SKM-1 (cell line): ENCODE measurements around the gene USE1.

Source experiments
- DNase-seq: peaks from one replicate; lab custom pipeline; 2025; ENCODE audit not compliant: unreplicated experiment; lab: John Stamatoyannopoulos, UW

Gene USE1

DNA sequence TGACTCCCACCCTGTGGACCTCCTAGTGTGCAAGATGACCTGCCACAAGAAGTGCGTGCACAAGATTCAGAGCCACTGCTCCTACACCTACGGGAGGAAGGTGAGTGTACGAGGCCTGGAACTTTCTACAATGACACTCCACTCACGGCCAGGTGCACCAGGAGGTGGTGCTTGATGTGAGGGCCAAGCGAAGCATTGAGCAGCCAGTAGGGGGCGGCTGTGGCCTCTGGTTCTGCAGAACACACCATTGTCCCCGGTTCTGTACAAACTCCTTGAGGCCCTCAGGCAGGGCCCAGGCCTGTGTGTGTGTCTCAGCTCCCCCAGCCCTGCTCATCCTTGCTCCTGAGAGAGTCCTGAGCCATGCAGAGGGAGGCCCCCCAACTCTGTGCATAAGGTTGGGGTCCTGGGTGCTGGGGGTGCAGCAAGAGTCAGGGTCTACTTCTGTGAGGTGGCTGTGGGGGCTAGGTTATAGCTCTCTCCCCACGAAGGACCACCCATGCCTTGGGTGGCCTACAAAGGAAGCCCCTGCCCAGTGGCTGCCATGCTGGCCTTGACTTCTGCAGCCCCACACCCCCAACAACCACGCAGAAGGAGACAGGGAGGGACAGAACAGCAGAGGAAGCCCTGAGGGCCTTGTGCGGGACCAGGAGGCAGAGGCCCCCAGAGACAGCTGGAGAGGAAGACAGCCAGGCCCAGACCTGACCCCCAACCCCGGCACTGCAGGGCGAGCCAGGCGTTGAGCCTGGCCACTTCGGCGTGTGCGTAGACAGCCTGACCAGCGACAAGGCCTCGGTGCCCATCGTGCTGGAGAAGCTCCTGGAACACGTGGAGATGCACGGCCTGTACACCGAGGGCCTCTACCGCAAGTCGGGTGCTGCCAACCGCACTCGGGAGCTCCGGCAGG, 9.7 kb upstream of the USE1 start:
- DNase-seq, result peak; percentile 11

DNA sequence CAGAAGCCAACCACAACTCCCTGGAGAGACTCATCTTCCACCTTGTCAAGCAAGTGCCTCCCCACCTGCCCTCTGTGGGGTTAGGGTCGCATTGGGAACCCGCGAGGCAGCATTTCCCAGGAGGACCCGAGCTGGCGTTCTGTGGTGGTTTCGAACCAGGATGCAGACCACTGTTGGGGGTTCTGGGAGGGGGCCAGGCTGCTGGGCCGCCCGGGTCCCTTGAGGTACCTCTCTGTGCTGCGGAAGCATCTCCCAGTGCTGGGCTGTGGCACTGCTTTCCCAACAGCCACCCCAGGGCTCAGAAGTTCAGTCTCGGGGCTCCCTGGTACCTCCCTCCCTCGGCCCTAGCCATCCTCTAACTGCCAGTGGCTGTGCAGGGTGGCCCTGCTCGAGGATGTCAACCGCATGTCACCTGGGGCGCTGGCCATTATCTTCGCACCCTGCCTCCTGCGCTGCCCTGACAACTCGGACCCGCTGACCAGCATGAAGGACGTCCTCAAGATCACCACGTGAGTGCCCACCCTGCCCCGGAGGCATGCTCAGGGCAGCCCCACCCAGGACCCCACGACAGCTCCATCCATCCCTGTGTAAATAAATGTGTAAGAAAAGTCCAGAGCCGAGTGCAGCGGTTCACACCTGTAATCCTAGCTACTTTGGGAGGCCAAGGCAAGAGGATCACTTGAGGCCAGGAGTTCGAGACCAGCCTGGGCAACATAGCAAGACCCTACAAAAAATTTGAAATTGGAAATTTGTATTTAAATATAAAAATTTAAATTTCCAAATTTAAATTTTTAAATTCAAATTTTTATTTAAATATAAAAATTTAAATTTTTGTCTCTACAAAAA, 8.2 kb upstream of the USE1 start:
- DNase-seq, result no peak

DNA sequence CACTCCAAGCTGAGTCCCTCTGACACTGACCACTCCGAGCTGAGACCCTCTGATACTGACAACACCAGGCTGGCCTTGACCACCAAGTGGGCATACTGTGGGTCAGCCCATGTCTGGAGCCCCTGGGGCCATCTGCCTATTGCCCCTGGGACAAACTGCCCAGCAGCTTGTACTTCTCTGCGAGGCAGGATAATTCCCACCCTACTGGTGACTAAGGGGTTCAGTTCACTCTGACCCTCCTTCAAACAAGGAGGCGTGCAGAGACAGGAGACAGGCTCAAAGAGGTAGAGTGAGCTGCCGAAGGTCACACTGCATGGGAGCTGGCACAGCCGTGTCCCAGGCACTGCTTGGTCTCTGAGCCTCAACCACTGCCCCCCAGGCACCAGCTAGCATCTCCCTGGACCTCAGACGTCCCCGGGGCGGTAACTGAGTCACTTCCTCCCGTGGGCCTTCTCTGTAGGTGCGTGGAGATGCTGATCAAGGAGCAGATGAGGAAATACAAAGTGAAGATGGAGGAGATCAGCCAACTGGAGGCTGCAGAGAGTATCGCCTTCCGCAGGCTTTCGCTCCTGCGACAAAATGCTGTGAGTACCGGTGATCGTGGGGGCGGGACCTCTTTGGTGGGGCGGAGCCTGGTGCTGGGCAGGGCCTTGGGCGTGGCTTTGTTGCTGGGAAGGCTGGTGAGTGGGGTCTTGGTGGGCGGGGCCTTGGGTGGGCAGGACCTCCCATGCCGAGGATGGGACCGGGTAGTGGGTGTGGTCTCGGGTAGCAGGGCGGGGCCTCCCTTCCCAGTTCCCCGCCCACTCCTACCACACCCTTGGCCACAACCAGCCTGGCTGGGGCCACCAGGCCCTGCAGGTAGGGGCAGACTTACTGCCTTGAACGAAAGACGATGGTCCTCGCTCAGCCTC, 5.8 kb upstream of the USE1 start:
- no peak for DNase-seq

DNA sequence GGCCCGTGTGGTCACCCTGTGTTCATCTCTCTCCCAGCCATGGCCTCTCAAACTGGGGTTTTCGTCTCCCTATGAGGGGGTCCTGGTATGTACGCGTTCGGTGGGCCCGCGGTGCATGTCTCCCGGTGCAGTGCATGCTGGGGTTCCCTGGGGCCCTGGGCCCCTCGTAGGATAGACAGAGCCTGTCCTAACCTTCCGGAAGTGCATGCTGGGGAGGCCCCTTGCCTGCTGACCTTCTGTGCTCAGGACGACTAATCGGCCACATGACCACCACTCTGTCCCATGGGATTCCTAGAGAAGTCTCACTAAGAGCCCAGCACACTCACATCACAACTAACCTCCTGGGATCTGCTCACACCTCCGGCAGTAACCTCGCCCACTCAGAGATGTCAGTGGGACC, 4.9 kb upstream of the USE1 start:
- no peak for DNase-seq

DNA sequence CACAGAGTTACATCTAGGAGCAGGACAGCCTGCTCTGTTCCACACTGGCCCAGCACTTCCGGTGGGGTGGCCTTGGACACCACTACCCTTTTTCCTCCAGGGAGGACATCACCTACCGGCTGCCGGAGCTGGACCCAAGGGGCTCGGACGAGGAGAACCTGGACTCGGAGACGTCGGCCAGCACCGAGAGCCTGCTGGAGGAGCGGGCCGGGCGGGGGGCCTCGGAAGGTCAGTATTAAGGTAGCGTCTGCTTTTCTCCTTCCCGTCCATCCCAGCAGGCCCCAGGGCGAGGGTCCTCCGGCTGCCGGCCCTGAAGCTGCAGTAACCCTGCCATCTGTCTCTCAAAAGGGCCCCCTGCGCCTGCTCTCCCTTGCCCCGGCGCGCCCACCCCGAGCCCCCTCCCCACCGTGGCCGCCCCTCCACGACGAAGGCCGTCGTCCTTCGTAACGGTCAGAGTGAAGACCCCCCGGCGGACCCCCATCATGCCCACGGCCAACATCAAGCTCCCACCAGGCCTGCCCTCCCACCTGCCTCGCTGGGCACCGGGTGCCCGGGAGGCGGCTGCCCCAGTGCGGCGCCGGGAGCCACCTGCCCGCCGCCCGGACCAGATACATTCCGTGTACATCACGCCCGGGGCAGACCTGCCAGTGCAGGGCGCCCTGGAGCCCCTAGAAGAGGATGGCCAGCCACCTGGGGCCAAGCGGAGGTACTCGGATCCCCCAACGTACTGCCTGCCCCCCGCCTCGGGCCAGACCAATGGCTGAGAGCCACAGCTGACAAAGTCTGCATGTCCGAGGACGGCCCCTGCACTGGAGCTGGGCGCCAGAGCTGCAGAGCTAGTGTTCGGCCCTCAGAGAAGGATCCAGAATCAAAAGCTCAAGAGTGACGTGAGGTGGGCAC, 3.4 kb upstream of the USE1 start:
- no peak for DNase-seq

DNA sequence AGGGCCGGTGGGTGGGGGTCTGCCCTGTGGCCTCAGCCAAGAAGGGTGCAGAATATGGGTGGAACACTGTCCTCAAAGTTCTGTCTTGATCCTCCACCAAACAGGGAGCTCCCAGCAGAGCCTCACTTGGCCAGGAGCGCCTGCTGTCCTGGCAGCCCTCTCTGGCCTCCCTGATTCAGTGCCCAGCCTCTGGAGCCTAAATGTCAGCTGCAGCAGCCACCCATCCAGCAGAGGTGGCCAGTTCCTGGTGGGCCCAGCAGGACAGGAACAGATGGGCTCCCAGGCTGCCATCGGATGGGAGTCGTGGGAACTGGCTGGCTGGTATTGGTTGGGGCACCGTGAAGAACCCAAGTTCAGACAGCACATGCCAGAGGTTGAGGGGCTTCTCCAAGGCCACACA, 1.8 kb upstream of the USE1 start:
- DNase-seq, result no peak

DNA sequence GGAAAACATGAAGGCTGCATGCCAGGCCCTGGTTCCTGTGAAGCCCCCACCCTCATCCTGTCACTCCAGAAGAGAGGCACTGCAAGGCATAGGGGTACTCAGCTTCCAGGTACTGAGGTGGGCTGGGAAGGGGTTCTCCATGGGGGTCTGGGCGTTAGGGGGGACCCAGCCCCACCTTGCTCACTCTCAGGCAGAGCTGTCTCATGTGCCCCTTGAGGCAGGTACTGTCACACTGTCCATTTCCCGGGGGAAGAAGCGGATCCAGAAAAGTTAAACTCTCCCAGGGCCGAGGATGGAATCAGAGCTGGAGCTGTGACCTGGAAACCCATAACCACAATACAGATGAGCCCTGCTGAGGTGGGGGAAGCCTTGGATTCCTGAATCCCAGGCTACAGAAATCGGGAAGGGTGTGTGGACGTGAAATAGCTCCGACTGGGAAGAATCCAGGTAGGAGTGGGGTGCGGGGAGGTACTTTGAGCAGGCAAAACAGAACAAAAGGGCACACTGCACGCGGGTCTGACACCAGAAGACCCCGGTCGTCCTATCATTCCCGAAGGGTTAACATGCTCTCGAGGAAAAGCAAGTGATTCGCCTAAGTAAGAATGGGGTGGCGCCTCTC, 540 bp upstream of the USE1 start:
- DNase-seq, result no peak

DNA sequence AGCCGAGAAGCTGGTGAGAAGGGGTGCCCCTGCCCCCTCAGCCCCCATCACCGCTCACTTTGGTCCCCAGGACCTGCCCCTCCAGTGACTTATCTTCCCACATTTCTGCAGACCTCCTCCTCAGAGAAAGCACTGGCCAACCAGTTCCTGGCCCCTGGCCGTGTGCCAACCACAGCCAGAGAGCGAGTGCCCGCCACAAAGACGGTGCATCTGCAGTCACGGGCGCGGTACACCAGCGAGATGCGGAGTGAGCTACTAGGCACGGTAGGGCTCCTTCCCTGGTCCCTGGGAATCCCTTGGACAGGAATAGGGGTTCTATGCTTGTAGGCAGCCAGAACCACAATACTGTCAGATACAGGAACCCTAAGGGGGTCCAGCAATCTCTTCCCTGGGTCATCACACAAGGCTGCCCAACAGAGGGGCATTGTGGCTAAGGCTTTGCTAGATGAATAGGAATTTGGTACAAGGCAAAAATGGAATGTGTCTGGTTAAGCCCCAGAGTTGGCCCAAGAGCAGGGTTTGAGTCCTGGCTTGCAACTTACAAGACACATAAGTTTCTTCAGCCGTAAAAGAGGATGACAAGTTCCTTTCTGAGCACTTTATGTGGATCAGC, 1.0 kb downstream of the USE1 start:
- DNase-seq, result no peak

DNA sequence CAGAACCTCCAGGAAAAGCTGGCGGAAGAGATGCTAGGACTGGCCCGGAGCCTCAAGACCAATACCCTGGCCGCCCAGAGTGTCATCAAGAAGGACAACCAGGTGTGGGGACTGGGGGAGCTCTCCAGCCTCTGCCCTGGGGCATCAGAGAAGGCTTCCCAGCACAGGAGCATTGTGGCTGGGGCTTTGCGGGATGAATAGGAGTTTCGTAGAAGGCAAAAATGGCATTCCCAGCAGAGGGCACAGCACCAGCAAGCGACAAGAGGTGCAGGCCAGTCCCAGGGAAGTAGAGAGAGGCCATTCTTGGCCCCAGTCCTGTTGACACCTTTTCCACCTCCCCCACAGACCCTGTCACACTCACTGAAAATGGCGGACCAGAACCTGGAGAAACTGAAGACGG, 4.1 kb downstream of the USE1 start:
- DNase-seq, result no peak

DNA sequence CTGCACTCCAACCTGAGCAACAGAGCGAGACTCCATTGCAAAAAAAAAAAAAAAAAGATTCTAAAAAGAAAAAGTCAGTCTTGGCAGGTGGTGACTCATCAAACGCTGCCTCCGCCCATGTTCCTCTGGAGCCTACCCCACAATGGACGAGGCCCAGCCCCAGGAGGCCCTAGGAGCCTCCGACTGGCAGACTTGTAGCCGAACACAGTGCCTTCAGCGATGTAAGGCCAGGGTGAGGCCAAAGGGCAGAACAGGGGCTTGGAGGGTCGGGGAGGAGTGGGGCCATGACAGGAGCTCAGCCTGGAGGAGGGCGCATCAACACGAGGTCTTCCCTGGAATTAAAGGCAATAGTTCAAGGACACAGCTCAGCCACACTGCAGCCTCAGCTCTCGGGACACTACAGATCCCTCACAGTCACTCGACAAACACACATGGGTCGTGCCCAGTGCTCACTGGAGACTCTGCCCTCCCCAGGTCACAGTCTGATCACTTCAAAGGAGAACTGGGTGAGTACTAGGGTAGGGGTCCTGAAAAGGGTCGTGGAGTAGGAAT, 5.1 kb downstream of the USE1 start:
- no peak for DNase-seq

DNA sequence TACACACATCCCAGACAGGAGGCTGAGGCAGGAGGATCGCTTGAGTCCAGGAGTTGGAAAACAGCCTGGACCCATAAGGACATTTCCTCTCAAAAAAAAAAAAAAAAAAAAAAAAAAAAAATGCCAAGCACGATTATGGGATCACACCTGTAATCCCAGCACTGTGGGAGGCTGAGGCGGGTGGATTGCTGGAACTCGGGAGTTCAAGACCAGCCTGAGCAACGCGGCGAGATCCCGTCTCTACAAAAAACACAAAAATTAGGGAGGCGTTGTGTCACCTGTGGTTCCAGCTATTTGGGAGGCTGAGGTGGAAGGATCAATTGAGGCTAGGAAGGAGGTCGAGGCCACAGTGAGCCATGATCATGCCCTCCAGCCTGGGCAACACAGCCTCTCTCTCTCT, 9.9 kb downstream of the USE1 start:
- DNase-seq, result no peak

DNA sequence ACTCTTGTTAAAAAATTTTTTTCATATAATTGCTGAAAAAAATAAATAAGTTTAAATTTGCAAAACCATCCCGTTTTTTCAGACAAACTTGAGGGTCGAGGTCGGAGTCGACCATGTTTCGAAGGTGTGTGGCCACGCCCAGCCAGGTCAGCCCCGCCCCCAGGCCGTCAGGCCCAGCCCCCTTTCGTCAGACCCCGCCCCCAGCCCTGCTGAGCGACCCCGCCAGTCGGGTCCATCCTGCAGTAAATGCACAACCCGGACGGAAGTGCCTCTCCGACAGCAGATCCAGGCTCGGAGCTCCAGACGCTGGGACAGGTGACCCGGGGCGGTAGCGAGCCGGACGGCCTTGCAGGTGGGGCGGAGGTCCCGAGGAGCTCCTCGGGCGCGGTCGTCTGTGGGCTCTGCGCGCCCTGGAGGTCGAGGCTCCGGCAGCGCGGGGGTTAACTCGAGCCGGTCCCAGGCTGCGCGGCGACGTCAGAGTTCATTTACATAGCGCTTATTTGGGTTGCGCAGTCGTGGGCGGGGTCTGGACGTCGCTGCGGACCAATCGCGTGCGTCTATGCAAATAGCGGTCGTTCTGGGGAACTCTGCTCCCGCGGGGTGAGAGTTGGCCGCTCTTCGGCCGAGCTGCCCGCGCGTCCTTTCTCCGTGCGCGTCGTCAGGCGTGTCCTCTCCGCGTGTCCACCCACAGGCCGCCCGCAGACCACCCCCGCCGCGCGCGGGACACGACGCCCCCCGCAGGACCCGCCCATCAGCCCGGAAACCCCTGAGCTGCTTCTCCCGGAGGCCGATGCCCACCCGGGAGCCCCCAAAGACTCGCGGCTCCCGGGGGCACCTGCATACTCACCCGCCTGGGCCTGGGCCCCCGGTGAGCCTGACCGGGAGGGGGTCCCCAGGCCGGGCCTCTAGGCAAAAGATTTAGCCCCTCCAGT, 11.1 kb downstream of the USE1 start, which contains the start of gene OCEL1:
OCEL1 (plus strand) TSS at position 225 of the 932 bp plus-strand sequence; CDS start at position 247, 22 bp downstream.
- DNase-seq, result peak; percentile 96

DNA sequence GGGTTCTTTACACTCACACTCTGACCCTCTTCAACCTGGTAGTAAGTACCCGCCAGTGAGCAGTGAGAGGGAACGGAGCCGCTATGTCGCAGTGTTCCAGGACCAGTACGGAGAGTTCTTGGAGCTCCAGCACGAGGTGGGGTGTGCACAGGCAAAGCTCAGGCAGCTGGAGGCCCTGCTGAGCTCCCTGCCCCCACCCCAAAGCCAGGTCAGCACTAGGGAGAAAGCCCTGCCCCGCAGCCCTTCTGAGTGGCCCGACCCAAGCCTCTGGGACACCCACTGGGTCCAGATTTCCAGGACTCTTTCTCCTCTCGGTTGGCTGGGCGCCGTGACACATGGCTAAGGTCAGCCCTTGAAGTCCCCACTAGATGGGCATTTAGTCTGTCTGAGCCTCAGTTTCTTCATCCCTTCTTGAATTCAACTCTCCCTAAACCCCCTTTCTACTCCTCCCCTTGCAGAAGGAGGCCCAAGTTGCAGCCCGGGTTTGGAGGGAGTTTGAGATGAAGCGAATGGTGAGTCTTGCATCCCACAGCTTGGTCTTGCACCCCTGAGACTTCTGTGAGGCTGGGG, 12.7 kb downstream of the USE1 start:
- DNase-seq, result no peak

DNA sequence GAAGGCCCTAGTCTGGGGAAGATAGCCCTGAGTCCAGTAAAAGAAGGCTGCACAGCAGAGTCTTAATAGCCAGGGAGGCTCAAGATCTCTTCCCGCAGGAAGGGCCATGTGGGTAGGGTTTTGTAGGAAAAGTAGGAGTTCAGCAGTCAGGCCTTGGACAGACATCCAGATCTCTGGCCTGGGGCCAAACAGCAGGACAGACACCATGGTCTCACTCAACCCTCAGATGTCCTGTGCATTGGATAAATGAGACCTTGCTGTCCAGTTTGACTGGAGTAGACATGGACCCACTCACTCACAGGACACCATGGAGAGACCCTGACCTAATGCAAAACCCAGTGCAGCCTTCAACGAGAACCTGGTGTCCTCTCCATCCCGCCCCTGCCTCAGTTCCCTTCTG, 14.7 kb downstream of the USE1 start:
- DNase-seq, result no peak

DNA sequence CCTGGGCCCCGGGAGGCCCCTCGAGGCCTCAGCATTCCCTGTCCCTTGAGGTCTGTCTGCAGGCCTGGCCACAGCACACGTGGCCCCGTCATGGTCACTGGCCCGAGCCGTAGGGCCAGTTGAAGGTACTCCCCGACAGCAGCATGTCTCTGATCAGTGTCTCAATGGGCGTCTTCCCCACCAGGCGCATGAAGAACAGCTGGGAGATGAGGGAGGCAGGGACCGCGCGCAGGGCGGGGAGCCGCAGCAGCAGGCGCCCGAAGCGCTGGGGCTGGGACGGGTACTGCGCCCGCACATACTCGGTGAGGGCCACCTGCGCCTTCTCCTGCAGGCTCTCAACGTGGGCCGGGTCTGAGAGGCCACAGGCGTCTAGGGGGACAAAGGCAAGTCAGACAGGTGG, 17.1 kb downstream of the USE1 start:
- DNase-seq, result no peak

DNA sequence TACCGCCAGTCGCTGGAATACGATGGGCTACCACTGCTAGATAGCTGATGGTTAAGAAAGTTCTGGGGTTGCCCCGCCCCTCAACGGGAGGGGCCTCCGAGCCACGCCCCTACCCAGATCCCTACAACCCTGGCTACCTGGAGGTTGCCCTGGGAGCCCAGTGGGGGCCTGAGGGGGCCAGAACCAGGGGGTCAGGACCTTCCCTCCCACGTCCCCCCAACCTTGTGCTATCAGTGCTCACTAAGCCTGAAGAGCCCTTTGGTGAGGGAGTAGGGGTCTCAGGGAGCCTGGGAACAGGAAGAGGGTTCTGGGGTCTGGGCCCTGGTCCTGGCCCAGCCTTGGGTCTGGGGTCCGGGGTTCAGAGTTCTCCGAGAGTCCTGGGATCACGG, 19.7 kb downstream of the USE1 start:
- DNase-seq, result peak; percentile 24

DNA sequence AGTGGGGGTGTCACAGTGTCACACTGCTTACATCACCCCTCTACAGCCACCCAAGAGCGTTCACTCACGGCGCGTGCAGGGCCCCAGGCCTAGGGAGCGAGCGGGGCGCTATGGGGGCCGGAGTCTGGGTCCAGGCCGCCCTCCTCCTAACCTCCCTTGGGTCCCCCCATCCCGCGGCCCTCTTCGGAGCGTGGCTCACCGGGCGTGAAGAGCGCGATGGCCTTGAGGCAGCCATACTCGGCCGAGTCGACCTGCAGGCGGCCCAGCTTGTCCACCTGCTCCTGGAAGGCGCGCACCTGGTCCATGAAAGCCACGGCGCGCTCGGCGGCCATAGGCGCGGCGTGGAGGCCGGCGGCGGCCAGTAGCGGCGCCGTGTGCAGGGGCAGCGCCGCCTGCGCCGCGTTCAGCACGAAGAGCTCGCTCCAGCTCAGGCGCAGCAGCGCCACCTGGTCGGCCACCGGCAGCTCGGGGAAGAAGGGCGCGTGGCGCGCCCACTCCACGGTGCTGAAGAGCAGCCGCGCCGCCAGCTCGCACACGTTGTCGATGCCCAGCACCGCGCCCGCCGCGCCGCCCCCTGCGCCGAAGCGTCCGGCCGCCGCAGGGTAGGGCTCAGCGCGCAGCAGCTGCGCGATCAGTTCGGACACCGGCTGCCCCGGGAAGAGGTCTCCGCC, 20.3 kb downstream of the USE1 start:
- DNase-seq, result no peak
